Measurements from ENCODE around the gene DSG4.

Gene DSG4

DNA sequence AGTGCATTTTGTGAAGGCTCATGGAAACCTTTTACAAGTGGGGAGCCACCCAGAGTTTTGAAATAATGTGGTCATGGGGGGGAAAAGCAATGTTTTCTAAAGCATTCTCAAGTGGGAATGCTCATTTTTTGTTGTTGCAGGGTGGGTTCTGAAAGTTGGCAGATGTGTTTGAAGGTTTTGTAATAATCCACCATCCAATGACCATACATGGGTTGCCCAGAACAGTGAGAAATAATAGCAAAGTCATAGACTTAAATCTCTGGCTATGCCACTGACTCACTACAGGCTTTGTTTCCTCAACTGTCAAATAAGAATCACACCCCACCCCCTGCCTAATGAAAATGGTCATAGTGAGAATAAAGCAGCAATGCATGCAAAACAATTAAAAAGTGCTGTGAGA lies 73.8 kb downstream of the DSG4 start:
- no peak for DNase-seq (ENCODE audit: low spot score)

DNA sequence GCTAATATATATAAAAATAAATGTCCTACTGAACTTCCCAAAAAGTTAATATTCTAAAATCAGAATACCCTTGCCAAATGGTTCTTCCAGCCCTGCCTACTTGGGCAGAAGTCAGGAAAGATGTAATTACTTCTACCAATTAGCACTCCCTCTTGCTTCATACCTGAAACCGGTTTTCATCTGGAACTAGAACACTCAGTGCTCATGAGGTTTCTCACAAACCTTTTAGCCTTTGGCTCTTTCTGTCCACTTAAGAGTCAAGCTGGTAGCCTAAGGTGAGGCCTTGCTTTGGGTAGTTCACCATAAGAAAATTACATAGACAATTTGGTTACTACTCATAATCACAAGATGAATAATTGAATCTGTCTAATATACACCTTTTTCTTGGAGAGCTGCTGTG lies 75.0 kb downstream of the DSG4 start:
- DNase-seq (ENCODE audit: low spot score) = no peak

DNA sequence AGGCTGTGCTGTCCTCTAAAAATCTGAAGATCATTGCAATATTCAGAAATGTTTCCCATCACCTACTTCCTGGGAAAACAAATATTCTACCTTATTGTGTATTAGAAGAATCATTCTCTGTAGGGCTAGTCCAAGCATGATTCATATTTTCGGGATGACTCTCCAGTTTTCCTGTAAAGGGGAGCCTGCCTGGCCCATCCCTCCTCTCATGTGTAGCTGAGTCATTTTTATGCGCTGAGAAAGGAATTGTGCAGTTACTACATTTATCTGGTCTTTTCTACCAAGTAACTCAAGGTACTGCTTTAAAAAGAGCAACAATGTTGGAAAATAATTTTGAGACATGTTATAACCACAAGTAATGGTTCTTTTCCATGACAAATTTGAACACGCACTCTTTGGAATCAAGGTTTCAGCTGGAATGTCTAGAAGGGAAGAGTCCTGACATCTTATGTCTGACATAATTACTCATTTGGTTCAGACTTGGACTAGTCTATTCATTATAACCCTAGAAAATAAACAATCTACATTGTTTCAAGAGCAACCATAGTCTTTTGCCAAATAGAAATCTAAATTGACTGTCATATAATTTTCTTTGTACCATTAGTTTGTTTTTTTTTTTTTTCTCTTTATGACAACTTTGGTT lies 77.6 kb downstream of the DSG4 start:
- DNase-seq (ENCODE audit: low spot score) = no peak

All from activated CD4-positive, alpha-beta T cell treated with anti-CD3 and anti-CD28 coated beads, Interleukin-2, Interleukin-4, amounts not matched to agents 100 ng/mL and 50 ng/mL, durations not matched to agents 16 hours and 8 hours (primary cell).